Hindlimb muscle (tissue), 1 donor: ENCODE data around the gene PRDM16. TPM values are rescaled to one million over a fixed set of nuclear protein-coding genes. Genes with fewer than 3 reads are reported as not detected.

Source experiments
- DNase-seq: peaks from one replicate; pipeline ENCODE4 v3.0.0-alpha.2; 2013
- polyA plus RNA-seq: library from polyadenylated mRNA; unstranded; fragments of 120-200 nt; gene quantifications from one replicate; pipeline ENCODE4 v1.2.1, GENCODE V29; 2013; ENCODE audit not compliant: insufficient read length

PRDM16 gene
- polyA plus RNA-seq, 1 donor = 0.80 TPM

GRCh38 chr1:3033040-3033789, 35.8 kb upstream of the PRDM16 start:
- DNase-seq = no peak

GRCh38 chr1:3033790-3034090, 35.3 kb upstream of the PRDM16 start:
- DNase-seq = no peak

GRCh38 chr1:3034162-3034561, 34.8 kb upstream of the PRDM16 start:
- DNase-seq = no peak

- DNase-seq = no peak
Measured at GRCh38 chr1:3034728-3035562, 34.1 kb upstream of the PRDM16 start.

GRCh38 chr1:3035563-3036446, 33.2 kb upstream of the PRDM16 start:
- peak; percentile 48 for DNase-seq

GRCh38 chr1:3036447-3037280, 32.3 kb upstream of the PRDM16 start:
- no peak for DNase-seq

- DNase-seq = no peak
Measured at GRCh38 chr1:3037281-3038040, 31.5 kb upstream of the PRDM16 start.

GRCh38 chr1:3038113-3038551, 30.9 kb upstream of the PRDM16 start:
- DNase-seq = no peak

- DNase-seq = no peak
Measured at GRCh38 chr1:3038571-3039181, 30.3 kb upstream of the PRDM16 start.

GRCh38 chr1:3040004-3040403, 29.0 kb upstream of the PRDM16 start:
- DNase-seq = no peak

- DNase-seq = no peak
Measured at GRCh38 chr1:3042481-3042880, 26.5 kb upstream of the PRDM16 start.

- no peak for DNase-seq
Measured at GRCh38 chr1:3049164-3049563, 19.8 kb upstream of the PRDM16 start.

- no peak for DNase-seq
Measured at GRCh38 chr1:3049905-3050304, 19.1 kb upstream of the PRDM16 start.

GRCh38 chr1:3050603-3051002, 18.4 kb upstream of the PRDM16 start:
- DNase-seq = no peak

GRCh38 chr1:3051270-3052268, 17.4 kb upstream of the PRDM16 start:
- no peak for DNase-seq

- no peak for DNase-seq
Measured at GRCh38 chr1:3052501-3052900, 16.5 kb upstream of the PRDM16 start.

- DNase-seq = no peak
Measured at GRCh38 chr1:3053366-3053980, 15.5 kb upstream of the PRDM16 start.

- no peak for DNase-seq
Measured at GRCh38 chr1:3053986-3054385, 15.0 kb upstream of the PRDM16 start.

GRCh38 chr1:3054474-3054873, 14.5 kb upstream of the PRDM16 start:
- DNase-seq = no peak
